GM10266 (cell line): ENCODE data around the gene ADAT1.

Experiments
- DNase-seq: peaks from one replicate; pipeline ENCODE4 v3.0.0; 2012; ENCODE audit errors: extremely low spot score
- TF ChIP-seq, protein P1 (sequence below): IDR thresholded peaks from 2 replicates; pipeline ENCODE4 v1.5.1; 2012; ENCODE audit warnings: mild to moderate bottlenecking, low read depth; ENCODE audit not compliant: control insufficient read depth, insufficient read depth; ENCODE audit errors: missing control alignments

Gene ADAT1

DNA sequence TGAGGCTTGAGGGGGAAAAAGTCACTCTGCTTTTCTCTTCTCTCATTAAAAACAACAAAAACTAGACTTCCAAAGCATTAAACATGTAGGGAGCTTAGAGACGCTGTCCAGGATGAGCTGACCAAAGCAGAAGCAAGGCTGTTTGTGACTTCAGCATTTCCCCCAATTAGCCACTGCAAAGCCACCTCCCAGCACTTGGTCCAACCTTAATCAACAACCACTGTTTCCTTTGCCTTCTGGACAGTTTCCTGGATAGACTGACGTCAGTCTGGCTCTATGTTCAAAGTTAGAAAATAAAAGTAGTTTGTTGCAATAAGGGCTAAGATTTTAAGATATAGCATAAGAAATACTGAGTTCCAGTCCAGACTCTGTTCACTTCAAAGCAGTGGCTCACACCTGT lies 70.1 kb downstream of the ADAT1 start:
- DNase-seq: no peak
- TF ChIP-seq, protein P1, sequence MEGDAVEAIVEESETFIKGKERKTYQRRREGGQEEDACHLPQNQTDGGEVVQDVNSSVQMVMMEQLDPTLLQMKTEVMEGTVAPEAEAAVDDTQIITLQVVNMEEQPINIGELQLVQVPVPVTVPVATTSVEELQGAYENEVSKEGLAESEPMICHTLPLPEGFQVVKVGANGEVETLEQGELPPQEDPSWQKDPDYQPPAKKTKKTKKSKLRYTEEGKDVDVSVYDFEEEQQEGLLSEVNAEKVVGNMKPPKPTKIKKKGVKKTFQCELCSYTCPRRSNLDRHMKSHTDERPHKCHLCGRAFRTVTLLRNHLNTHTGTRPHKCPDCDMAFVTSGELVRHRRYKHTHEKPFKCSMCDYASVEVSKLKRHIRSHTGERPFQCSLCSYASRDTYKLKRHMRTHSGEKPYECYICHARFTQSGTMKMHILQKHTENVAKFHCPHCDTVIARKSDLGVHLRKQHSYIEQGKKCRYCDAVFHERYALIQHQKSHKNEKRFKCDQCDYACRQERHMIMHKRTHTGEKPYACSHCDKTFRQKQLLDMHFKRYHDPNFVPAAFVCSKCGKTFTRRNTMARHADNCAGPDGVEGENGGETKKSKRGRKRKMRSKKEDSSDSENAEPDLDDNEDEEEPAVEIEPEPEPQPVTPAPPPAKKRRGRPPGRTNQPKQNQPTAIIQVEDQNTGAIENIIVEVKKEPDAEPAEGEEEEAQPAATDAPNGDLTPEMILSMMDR: no peak

DNA sequence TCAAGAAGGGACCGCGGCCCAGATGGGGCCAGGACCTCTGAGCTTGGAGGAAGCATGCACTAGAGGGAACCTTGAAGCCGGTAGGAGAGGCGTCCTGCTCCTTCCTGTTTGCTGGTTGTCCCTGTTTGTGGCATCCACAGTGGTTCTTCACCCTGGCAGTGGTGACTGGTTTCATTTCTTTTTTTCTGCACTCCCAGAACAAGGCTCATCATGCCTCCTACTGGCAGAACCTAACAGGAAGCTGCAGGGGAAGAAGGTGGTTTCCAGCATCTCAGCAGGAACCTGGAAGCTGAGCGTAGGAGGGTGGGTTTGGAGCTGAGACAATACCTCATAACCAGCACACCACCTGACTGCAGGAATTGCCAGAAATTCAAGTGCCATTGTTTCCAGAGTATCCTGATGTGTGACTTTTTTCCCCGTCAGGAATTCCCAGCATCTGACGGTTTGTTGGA lies 72.8 kb downstream of the ADAT1 start:
- TF ChIP-seq, protein P1: peak; percentile 68
- peak; percentile 74 for DNase-seq
